SK-N-MC (cell line): Measurements from ENCODE around the gene LHFPL2.

Experiments used
- DNase-seq: peaks from one replicate; pipeline ENCODE4 v3.0.0-alpha.2; 2011; ENCODE audit warnings: low read depth, low spot score
- H3K27ac ChIP-seq: fragments of 200-600 bp; sonication (generic); 2 replicates; pipeline ENCODE4 v1.5.1; 2016; ENCODE audit warnings: mixed run types
- H3K36me3 ChIP-seq: fragments of 200-600 bp; sonication (generic); 2 replicates; pipeline ENCODE4 v1.6.1; 2017; ENCODE audit warnings: antibody characterized with exemption, low read length, mixed read lengths; ENCODE audit not compliant: insufficient read depth
- H3K4me3 ChIP-seq: fragments of 200-600 bp; sonication (generic); 2 replicates; pipeline ENCODE4 v1.5.1; 2016
- H3K9ac ChIP-seq: fragments of 200-600 bp; sonication (generic); 2 replicates; pipeline ENCODE4 v1.8.0; 2017; ENCODE audit warnings: mixed run types, mixed read lengths; ENCODE audit not compliant: insufficient read length
- H3K9me3 ChIP-seq: fragments of 200-600 bp; sonication (generic); 2 replicates; pipeline ENCODE4 v1.6.1; 2017; ENCODE audit warnings: low read depth, mild to moderate bottlenecking, antibody characterized with exemption, low read length, moderate library complexity, mixed read lengths
- EZH2 ChIP-seq: fragments of 200-600 bp; sonication (generic); IDR thresholded peaks from one replicate; pipeline ENCODE4 v1.6.1; 2017; ENCODE audit warnings: antibody characterized with exemption
- FOXP2 ChIP-seq: optimal IDR thresholded peaks from 2 replicates; pipeline ENCODE3; 2011; ENCODE audit warnings: mild to moderate bottlenecking, moderate library complexity; ENCODE audit not compliant: insufficient read depth; ENCODE audit errors: extremely low read length, control extremely low read depth
- POLR2AphosphoS5 ChIP-seq: IDR thresholded peaks from 2 replicates; pipeline ENCODE4 v1.6.1; 2012; ENCODE audit warnings: mild to moderate bottlenecking, low read depth, low read length, borderline replicate concordance

The LHFPL2 gene

GRCh38 chr5:78576376-78576775 is 72.2 kb downstream of the LHFPL2 start:
- no peak overlapping the region for H3K27ac ChIP-seq
- DNase-seq, result no peak

GRCh38 chr5:78574731-78575161 is 73.8 kb downstream of the LHFPL2 start:
- DNase-seq, result no peak
- TF ChIP-seq FOXP2 (no peak), EZH2 (no peak), POLR2AphosphoS5 (no peak)
- H3K4me3 ChIP-seq, result no peak overlapping the region
- H3K36me3 ChIP-seq, result no peaks in the 10 kb centered on the region
- no peaks in the 10 kb centered on the region for H3K9me3 ChIP-seq
- H3K27ac ChIP-seq, result no peak overlapping the region
- H3K9ac ChIP-seq, result no peak overlapping the region

More at GRCh38 chr5:78576376-78576775, 72.2 kb downstream of the LHFPL2 start:
- TF ChIP-seq POLR2AphosphoS5, result no peak
- TF ChIP-seq EZH2, result no peak
- TF ChIP-seq FOXP2, result no peak
- no peak overlapping the region for H3K9ac ChIP-seq
- no peaks in the 10 kb centered on the region for H3K9me3 ChIP-seq
- no peak overlapping the region for H3K4me3 ChIP-seq
- H3K36me3 ChIP-seq, result no peaks in the 10 kb centered on the region

- H3K27ac ChIP-seq, result no peak overlapping the region
Measured at GRCh38 chr5:78574131-78574673, 74.4 kb downstream of the LHFPL2 start.

GRCh38 chr5:78573318-78573717 is 75.3 kb downstream of the LHFPL2 start:
- H3K27ac ChIP-seq, result no peak overlapping the region
- H3K9me3 ChIP-seq, result no peaks in the 10 kb centered on the region
- no peak overlapping the region for H3K4me3 ChIP-seq
- DNase-seq, result no peak
- no peaks in the 10 kb centered on the region for H3K36me3 ChIP-seq
- no peak overlapping the region for H3K9ac ChIP-seq
- no peak for TF ChIP-seq FOXP2
- TF ChIP-seq EZH2, result no peak
- TF ChIP-seq POLR2AphosphoS5, result no peak

More at GRCh38 chr5:78574131-78574673, 74.4 kb downstream of the LHFPL2 start:
- H3K36me3 ChIP-seq, result no peaks in the 10 kb centered on the region
- no peak for DNase-seq
- no peak overlapping the region for H3K4me3 ChIP-seq
- no peak for TF ChIP-seq EZH2
- no peak for TF ChIP-seq POLR2AphosphoS5
- no peak for TF ChIP-seq FOXP2
- H3K9me3 ChIP-seq, result no peaks in the 10 kb centered on the region
- no peak overlapping the region for H3K9ac ChIP-seq

GRCh38 chr5:78570646-78571045 is 77.9 kb downstream of the LHFPL2 start:
- no peak for TF ChIP-seq POLR2AphosphoS5
- TF ChIP-seq FOXP2, result no peak
- no peak for TF ChIP-seq EZH2
- H3K9ac ChIP-seq, result no peak overlapping the region
- no peak overlapping the region for H3K4me3 ChIP-seq
- H3K27ac ChIP-seq, result no peak overlapping the region
- DNase-seq, result no peak
- no peaks in the 10 kb centered on the region for H3K36me3 ChIP-seq
- no peaks in the 10 kb centered on the region for H3K9me3 ChIP-seq

- no peak overlapping the region for H3K27ac ChIP-seq
- TF ChIP-seq EZH2 (no peak), FOXP2 (no peak), POLR2AphosphoS5 (no peak)
Measured at GRCh38 chr5:78569441-78569840, 79.1 kb downstream of the LHFPL2 start.

GRCh38 chr5:78568676-78569075 is 79.9 kb downstream of the LHFPL2 start:
- Histone ChIP-seq H3K9ac (no peak overlapping the region), H3K4me3 (no peak overlapping the region), H3K27ac (no peak overlapping the region), H3K9me3 (no peaks in the 10 kb centered on the region), H3K36me3 (peaks cover 11% of the 10 kb centered on the region)
- no peak for DNase-seq
- TF ChIP-seq FOXP2 (no peak), POLR2AphosphoS5 (no peak), EZH2 (no peak)

More at GRCh38 chr5:78569441-78569840, 79.1 kb downstream of the LHFPL2 start:
- DNase-seq, result no peak
- Histone ChIP-seq H3K4me3 (no peak overlapping the region), H3K36me3 (peaks cover 7% of the 10 kb centered on the region), H3K9ac (no peak overlapping the region), H3K9me3 (no peaks in the 10 kb centered on the region)

GRCh38 chr5:78568212-78568611 is 80.4 kb downstream of the LHFPL2 start:
- no peak overlapping the region for H3K27ac ChIP-seq
- peaks cover 11% of the 10 kb centered on the region for H3K36me3 ChIP-seq
- H3K9ac ChIP-seq, result no peak overlapping the region
- H3K4me3 ChIP-seq, result no peak overlapping the region
- no peaks in the 10 kb centered on the region for H3K9me3 ChIP-seq
- DNase-seq, result no peak
- TF ChIP-seq POLR2AphosphoS5 (no peak), EZH2 (no peak), FOXP2 (no peak)

- Histone ChIP-seq H3K36me3 (peaks cover 11% of the 10 kb centered on the region), H3K4me3 (no peak overlapping the region), H3K27ac (no peak overlapping the region), H3K9ac (no peak overlapping the region), H3K9me3 (no peaks in the 10 kb centered on the region)
- no peak for DNase-seq
- TF ChIP-seq EZH2 (no peak), FOXP2 (no peak), POLR2AphosphoS5 (no peak)
Measured at GRCh38 chr5:78567617-78568016, 81.0 kb downstream of the LHFPL2 start.
